ENCODE data around the gene ANXA9.

GRCh38 chr1:151039521-151039920 lies 57.4 kb downstream of the ANXA9 start:
- TF ChIP-seq, protein P1, sequence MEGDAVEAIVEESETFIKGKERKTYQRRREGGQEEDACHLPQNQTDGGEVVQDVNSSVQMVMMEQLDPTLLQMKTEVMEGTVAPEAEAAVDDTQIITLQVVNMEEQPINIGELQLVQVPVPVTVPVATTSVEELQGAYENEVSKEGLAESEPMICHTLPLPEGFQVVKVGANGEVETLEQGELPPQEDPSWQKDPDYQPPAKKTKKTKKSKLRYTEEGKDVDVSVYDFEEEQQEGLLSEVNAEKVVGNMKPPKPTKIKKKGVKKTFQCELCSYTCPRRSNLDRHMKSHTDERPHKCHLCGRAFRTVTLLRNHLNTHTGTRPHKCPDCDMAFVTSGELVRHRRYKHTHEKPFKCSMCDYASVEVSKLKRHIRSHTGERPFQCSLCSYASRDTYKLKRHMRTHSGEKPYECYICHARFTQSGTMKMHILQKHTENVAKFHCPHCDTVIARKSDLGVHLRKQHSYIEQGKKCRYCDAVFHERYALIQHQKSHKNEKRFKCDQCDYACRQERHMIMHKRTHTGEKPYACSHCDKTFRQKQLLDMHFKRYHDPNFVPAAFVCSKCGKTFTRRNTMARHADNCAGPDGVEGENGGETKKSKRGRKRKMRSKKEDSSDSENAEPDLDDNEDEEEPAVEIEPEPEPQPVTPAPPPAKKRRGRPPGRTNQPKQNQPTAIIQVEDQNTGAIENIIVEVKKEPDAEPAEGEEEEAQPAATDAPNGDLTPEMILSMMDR (IDR thresholded peaks at IDR 0.05): no peak
- TF ChIP-seq EZH2 (IDR thresholded peaks at IDR 0.05) (no peak), EZH2phosphoT487 (IDR thresholded peaks at IDR 0.05) (no peak)
